ENCODE results near the gene BMPR2. TPM values are rescaled to one million over a fixed set of nuclear protein-coding genes. Genes with fewer than 3 reads are reported as not detected.
"Not testable (repeated sequence)": the region's sequence is repeated elsewhere in the genome, so short reads cannot be mapped to it uniquely, and the experiment has no call there.

BMPR2 gene
- total RNA-seq, 3 donors from 2014 or later, result 48.8 to 70.4 (median 63.2) TPM

- no peak for TF ChIP-seq CTCF (IDR thresholded peaks at IDR 0.05)
- TF ChIP-seq POLR2A (IDR thresholded peaks at IDR 0.05), result no peak
- no peak for TF ChIP-seq POLR2AphosphoS5 (IDR thresholded peaks at IDR 0.05)
- intact Hi-C loops (cut with DNase I; ENCODE audit: low total_unique reads), result no loop called here
- no peak overlapping the region for H3K4me3 ChIP-seq
- no peak for DNase-seq (ENCODE audit: low spot score in 2 of 2)
- H3K27me3 ChIP-seq, result no peaks in the 10 kb centered on the region
- H3K36me3 ChIP-seq, result no peaks in the 10 kb centered on the region
- H3K9me3 ChIP-seq, result no peaks in the 10 kb centered on the region
- no peak overlapping the region for H3K27ac ChIP-seq
- H3K4me1 ChIP-seq, result no peaks in the 10 kb centered on the region
Observed at GRCh38 chr2:202382684-202383083, 6.6 kb downstream of the BMPR2 start.

DNA sequence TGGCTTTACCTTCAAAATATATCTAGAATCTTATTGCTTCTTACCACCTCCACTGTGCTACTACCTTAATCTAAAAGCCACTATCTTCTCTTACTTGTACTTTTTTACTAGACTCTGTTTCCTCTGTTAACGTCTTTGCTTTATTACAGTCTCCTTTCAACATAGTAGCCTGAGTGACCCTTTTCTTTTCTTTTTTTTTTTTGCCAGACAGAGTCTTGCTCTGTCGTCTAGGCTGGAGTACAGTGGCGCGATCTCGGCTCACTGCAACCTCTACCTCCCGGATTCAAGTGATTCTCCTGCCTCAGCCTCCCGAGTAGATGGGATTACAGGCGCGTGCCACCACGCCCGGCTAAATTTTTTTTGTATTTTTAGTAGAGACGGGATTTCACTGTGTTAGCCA, 10.4 kb downstream of the BMPR2 start:
- DNase-seq (ENCODE audit: low spot score in 2 of 2); H3K9me3 ChIP-seq; intact Hi-C loops (cut with DNase I; ENCODE audit: low total_unique reads); H3K4me3 ChIP-seq; H3K27me3 ChIP-seq; H3K27ac ChIP-seq; H3K36me3 ChIP-seq; H3K4me1 ChIP-seq: not testable (repeated sequence)

DNA sequence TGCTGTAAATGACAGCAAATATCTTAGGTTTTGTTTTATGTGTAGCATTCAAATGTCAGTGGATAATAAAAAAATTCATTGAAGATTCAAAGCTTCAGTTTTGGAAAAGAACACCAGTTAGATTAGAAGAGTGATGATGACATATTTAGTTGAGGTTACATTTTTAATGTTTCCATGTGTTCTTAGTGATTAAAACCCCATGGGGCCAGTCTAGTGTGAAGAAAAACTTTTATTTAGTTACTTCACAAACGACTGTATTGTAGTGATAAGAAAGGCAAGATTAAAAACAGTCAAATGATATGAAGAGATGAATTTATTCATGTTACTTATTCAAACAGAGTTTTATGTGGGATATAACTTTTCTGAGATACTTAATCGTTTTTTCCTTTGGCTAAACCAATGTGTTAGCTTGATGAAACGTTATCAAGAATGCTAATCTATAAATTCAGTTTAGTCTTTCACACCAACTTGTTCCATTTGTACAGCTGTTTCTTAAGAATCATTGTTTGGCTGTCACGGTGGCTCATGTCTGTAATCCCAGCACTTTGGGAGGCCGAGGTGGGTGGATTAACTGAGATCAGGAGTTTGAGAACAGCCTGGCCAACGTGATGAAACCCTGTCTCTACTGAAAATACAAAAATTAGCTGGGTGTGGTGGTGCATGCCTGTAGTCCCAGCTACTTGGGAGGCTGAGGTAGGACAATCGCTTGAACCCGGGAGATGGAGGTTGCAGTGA, 11.6 kb downstream of the BMPR2 start:
- no peak for TF ChIP-seq POLR2AphosphoS5 (IDR thresholded peaks at IDR 0.05)
- no peak for TF ChIP-seq POLR2A (IDR thresholded peaks at IDR 0.05)
- TF ChIP-seq CTCF (IDR thresholded peaks at IDR 0.05), result no peak
- Histone ChIP-seq H3K4me3 (no peak overlapping the region), H3K9me3 (no peaks in the 10 kb centered on the region), H3K4me1 (no peaks in the 10 kb centered on the region), H3K27ac (no peak overlapping the region), H3K36me3 (no peaks in the 10 kb centered on the region), H3K27me3 (no peaks in the 10 kb centered on the region)
- intact Hi-C loops (cut with DNase I; ENCODE audit: low total_unique reads), result no loop called here
- DNase-seq (ENCODE audit: low spot score in 2 of 2), result no peak

DNA sequence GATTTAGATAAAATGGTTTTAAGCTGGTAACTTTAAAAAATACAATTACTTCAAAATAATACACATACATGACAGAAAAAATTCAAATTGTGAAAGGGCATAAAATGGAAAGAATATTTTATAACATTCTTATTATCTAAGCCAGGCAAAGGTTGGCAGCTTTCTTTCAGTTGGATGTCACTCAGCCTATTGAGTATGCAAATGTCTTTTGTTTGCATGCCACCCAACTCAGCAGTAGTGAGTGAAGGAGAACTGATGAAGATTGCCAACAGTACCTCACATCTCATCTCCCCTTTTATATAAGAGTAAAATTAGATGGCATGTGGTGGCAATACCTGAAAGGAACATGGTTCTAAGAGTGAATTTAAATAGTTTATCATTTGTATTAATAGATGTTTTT, 24.8 kb downstream of the BMPR2 start:
- intact Hi-C loops (cut with DNase I; ENCODE audit: low total_unique reads), result loop anchor here (5.0 kb wide), 1 partner anchor 1569 kb away; no protein-coding TSS in a partner anchor
- H3K4me3 ChIP-seq, result no peak overlapping the region

GRCh38 chr2:202405798-202406197, 29.7 kb downstream of the BMPR2 start:
- no peak for TF ChIP-seq CTCF (IDR thresholded peaks at IDR 0.05)
- TF ChIP-seq POLR2AphosphoS5 (IDR thresholded peaks at IDR 0.05), result no peak
- no peak for TF ChIP-seq POLR2A (IDR thresholded peaks at IDR 0.05)
- Histone ChIP-seq H3K4me3 (no peak overlapping the region), H3K9me3 (no peaks in the 10 kb centered on the region), H3K27ac (no peak overlapping the region), H3K4me1 (no peaks in the 10 kb centered on the region), H3K36me3 (no peaks in the 10 kb centered on the region), H3K27me3 (no peaks in the 10 kb centered on the region)
- DNase-seq (ENCODE audit: low spot score in 2 of 2), result no peak
- intact Hi-C loops (cut with DNase I; ENCODE audit: low total_unique reads), result no loop called here

More for the DNA sequence above, 24.8 kb downstream of the BMPR2 start:
- Histone ChIP-seq H3K27ac (no peak overlapping the region), H3K36me3 (no peaks in the 10 kb centered on the region), H3K27me3 (no peaks in the 10 kb centered on the region), H3K9me3 (no peaks in the 10 kb centered on the region), H3K4me1 (no peaks in the 10 kb centered on the region)
- TF ChIP-seq POLR2AphosphoS5 (IDR thresholded peaks at IDR 0.05) (no peak), POLR2A (IDR thresholded peaks at IDR 0.05) (no peak), CTCF (IDR thresholded peaks at IDR 0.05) (no peak)
- no peak for DNase-seq (ENCODE audit: low spot score in 2 of 2)

All from breast epithelium (tissue), 4 donors.